Testis (tissue), 2 donors: ENCODE measurements around the gene PDPK1.

Source experiments
- POLR2A ChIP-seq: fragments of 450-650 bp; IDR thresholded peaks from one replicate; pipeline ENCODE4 v1.6.1; 2017; ENCODE audit warnings: antibody characterized with exemption, mild to moderate bottlenecking, moderate library complexity
- TF ChIP-seq, protein P1 (sequence below), 3 experiments: fragments of 450-650 bp in 2 of 3; fragments of 200-600 bp in 1 of 3; sonication (generic) in 1 of 3; IDR thresholded peaks; one replicate each; pipeline ENCODE4 v1.5.1; 2016 to 2019; ENCODE audit warnings: antibody characterized with exemption in 3 of 3, mild to moderate bottlenecking in 2 of 3, moderate library complexity in 1 of 3

DNA sequence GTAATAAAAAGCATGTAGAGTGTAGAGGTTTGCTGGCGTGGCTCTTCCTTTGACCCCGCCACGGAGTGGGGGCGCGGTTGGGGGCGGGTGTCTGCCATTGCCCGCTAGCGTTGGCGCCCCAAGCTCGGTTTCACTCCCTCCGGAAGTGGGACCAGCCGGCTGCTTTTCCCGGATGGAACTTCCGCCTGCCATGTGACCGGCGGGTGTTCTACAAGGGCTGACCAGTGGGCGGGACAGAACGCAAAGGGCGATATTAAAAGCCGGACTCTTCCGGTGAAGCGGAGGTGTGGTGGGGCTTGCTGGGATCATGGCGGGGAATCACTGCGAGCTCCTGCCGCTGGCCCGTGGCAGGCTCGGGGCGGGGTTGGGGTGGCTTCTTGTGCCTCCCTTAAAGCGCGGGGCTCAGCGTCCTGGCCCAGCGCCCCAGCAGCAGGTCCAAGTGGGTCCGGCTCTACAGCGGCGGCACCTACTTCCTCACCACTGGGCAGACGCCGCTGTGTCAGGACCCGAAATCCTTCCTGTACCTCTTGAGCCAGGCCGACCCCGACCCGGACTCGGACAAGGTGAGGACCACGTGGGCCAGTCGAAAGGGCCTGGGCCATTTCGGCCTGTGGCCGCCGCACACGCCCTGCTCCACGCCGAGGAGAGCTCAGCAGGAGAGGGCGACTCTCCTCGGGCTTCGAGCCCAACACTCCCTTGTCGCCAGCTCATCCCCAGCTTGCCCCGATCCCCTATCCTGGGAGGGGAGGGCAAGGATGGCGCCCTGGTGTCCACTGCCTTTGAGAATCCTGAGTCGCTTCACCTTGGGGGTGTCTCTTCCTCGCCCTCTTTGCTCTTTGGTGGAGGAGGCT is 65.6 kb downstream of the PDPK1 start:
- TF ChIP-seq, protein P1, sequence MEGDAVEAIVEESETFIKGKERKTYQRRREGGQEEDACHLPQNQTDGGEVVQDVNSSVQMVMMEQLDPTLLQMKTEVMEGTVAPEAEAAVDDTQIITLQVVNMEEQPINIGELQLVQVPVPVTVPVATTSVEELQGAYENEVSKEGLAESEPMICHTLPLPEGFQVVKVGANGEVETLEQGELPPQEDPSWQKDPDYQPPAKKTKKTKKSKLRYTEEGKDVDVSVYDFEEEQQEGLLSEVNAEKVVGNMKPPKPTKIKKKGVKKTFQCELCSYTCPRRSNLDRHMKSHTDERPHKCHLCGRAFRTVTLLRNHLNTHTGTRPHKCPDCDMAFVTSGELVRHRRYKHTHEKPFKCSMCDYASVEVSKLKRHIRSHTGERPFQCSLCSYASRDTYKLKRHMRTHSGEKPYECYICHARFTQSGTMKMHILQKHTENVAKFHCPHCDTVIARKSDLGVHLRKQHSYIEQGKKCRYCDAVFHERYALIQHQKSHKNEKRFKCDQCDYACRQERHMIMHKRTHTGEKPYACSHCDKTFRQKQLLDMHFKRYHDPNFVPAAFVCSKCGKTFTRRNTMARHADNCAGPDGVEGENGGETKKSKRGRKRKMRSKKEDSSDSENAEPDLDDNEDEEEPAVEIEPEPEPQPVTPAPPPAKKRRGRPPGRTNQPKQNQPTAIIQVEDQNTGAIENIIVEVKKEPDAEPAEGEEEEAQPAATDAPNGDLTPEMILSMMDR (IDR thresholded peaks at IDR 0.05): no peak
- peak; percentile 67 for TF ChIP-seq POLR2A
